Peyer's patch (tissue), 4 donors: Measurements from ENCODE around the gene TMEM178B.

Experiments
- CTCF ChIP-seq, 6 experiments: fragments of 450-650 bp in 4 of 6; fragments of 200-600 bp in 2 of 6; sonication (generic) in 1 of 6; IDR thresholded peaks; one replicate each; pipeline ENCODE4 v1.5.1; 2017 to 2019; ENCODE audit warnings: antibody characterized with exemption in 6 of 6, mild to moderate bottlenecking in 3 of 6, moderate library complexity in 1 of 6
- POLR2A ChIP-seq, 2 donors: fragments of 450-650 bp; IDR thresholded peaks; one replicate each; pipeline ENCODE4 v1.5.1; 2017; ENCODE audit warnings: antibody characterized with exemption in 2 of 2, mild to moderate bottlenecking in 2 of 2, moderate library complexity in 2 of 2

DNA sequence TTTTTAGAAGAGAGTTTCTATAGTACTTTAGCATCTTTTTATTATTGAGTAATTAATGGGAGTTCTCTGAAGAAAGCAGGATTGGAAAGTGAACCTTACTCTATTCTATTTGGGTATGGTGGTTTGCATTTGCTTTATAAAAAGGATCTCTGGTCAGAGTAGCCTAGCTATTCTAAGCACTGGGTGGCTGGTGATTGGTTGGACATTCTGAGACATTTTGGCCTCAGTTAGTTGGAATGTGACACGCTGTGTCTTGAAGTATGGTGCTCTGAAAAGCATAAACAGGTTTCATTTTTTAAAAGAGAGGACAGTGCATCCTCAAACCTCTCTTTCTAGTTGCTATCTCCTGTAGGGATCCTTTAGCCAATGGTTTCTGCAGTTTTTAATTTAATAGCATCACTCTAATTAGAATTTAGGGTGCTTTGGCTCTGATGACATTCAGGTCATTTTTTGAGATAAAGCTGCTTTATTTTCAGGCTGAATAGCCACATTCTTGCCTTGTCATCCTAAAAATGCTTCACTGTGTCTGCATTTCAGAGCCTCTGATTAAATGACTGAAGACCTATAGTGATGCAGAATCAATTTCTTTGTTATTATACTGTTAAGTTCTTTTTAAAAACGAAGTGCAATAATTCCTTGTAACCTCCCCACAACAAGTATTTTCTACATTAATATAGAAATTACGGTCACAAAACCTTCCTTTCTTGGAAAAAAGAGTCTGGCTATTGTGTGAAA lies 20.6 kb downstream of the TMEM178B start:
- TF ChIP-seq CTCF (IDR thresholded peaks at IDR 0.05) = no peak
- TF ChIP-seq POLR2A (IDR thresholded peaks at IDR 0.05) = no peak
